ACHN (cell line): ENCODE results near the gene SEL1L2.

Source experiments
- DNase-seq: peaks from one replicate; pipeline ENCODE4 v3.0.0-alpha.2; 2015
- in situ Hi-C: cut with HindIII; loops from 2 replicates; pipeline ENCODE4 v1.10.0; 2017; ENCODE audit warnings: low sequenced_read_pairs, low pct_ligation_motif_present, low pct_unique_long_range_greater_than_20kb

The SEL1L2 gene

DNA sequence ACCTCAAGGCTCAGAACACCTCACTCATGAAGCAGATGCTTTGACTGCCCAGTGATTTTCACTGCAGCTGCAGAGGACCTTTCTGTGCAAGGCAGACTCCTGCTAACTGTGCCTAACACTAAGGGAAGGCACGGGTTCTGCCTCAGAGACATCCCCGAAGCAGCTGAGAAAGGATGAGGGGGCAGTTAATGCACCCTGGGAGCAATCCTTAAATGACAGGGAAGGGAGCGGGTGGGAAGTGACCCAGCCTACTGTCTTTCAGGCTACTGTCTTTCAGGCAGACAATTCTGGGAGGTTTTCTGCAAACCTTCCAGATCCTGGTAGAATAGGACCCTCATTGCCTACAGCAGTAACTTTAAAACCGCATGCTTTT is 150.3 kb downstream of the SEL1L2 start:
- in situ Hi-C loops, result no loop called here
- DNase-seq, result no peak

- peak; percentile 45 for DNase-seq
Measured at GRCh38 chr20:13839421-13840092, 150.9 kb downstream of the SEL1L2 start.

GRCh38 chr20:13838664-13839063 is 151.8 kb downstream of the SEL1L2 start:
- DNase-seq, result no peak
- in situ Hi-C loops, result no loop called here

More at GRCh38 chr20:13839421-13840092, 150.9 kb downstream of the SEL1L2 start:
- in situ Hi-C loops, result no loop called here

GRCh38 chr20:13831476-13831875 is 158.9 kb downstream of the SEL1L2 start:
- in situ Hi-C loops, result no loop called here
- no peak for DNase-seq

DNA sequence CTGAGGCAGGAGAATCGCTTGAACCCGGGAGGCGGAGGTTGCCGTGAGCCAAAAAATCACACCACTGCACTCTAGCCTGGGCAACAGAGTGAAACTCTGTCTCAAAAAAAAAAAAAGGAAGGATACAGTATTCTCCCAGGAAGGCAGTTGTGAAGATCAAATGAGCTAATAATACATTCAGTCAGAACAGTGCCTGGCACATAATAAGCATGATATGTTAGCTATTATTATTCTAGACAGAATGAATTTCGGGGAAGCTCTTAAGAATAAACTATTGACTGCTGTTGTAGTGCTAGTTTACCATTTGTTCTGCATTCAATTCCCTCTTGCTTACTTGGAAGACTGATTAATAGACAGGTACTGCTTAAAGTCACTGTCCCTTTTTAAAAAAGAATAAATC is 164.9 kb downstream of the SEL1L2 start:
- in situ Hi-C loops, result no loop called here
- DNase-seq, result no peak

- in situ Hi-C loops, result no loop called here
- no peak for DNase-seq
Measured at GRCh38 chr20:13824459-13824858, 166.0 kb downstream of the SEL1L2 start.

DNA sequence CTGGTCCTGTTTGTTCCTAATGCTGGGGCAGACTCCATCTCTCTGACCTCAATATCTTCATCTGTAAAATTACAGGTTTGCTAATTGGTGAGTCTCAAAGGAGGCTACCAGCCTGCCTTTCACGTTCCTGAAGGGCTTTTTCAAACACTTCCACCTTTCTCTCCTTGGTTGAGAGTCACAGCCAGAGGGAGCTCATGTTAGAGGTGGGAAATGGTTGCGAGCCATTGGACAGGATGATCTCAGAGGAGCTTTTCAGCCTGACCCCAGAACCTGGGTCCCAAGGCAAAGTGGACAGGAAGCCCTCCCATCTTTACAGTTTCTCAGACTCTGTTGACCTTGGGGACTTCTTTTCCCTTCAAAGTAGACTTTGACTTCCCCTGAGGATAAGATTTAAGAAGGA is 168.0 kb downstream of the SEL1L2 start:
- DNase-seq, result no peak
- in situ Hi-C loops, result no loop called here

DNA sequence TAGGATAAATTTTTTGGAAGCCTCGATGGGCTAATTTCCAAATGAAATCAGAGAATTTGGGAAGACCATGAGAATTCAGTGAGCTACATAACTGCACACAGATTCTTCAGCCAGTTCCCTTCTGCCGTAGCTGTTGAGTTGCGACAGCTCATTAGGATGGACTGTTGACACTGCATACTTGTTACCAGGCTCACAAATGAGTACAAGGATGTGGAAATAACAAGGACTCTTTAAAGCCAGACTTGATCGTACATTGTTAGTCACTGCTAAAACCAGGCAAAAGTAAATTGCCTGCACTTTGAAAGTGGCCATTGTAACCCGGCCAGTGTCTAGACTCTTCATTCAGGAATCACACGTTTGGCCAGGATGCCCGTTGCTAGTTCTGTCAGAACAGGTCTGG is 168.5 kb downstream of the SEL1L2 start:
- no peak for DNase-seq
- in situ Hi-C loops, result no loop called here

GRCh38 chr20:13819885-13820645 is 170.3 kb downstream of the SEL1L2 start:
- in situ Hi-C loops, result no loop called here
- peak; percentile 64 for DNase-seq

DNA sequence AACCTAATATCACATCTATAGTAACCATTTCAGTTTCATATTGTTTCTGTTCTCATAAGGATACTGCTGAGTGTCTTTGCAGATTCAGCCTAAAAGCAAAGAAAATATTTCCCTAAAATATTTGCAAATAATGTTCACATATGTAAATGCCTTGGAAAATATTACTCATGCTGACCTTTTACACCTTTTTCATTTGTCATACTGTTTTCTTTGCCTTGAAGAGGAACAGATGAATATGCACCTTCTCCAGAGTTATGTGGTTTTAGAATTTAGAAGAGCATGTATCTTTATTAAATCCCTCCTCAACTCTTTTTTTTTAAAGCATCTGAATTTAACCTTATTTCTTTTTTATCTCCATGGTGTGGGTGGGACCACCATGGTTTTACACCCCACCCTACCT is 173.1 kb downstream of the SEL1L2 start:
- in situ Hi-C loops, result no loop called here
- DNase-seq, result no peak

DNA sequence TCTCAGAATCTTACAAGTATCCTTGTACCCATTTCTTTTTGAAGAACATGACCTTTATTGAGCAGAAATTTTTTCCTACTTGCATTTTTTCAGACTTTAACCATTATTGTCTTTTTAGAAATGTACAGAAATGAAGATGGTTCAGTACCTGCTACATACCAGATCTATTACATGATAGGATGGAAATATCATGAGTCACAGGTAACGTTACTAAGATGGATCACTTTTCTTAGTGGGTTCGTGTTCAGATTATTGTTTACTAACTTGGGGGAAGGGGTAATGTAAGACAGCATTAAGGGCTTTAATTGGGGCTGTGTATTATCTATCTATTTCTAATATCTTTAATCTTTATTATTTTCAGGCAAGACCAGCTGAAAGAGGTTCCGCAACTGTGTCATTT is 173.7 kb downstream of the SEL1L2 start:
- no peak for DNase-seq
- in situ Hi-C loops, result no loop called here

- DNase-seq, result no peak
- in situ Hi-C loops, result no loop called here
Measured at GRCh38 chr20:13814672-13815071, 175.7 kb downstream of the SEL1L2 start.

DNA sequence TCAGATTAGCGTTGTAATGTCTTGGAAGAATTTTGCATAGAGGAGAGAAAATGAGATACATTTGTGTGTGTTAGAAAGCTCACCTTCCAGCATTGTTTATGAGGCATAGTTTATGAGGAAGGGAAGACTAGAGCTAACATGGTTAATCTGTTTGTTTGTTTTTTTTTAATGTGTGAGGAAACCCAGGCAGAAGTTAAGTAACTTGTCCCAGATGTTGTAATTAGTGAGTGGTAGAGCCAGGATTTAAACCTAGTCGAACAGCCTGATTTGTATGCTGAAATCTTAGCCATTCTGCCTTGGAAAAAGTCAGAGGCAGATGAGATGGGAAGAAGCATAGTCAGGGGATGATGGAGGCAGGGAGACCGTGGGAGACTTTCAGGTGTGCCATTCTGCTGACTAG is 176.5 kb downstream of the SEL1L2 start:
- no peak for DNase-seq
- in situ Hi-C loops, result no loop called here

GRCh38 chr20:13810446-13810845 is 180.0 kb downstream of the SEL1L2 start:
- DNase-seq, result no peak
- in situ Hi-C loops, result no loop called here

DNA sequence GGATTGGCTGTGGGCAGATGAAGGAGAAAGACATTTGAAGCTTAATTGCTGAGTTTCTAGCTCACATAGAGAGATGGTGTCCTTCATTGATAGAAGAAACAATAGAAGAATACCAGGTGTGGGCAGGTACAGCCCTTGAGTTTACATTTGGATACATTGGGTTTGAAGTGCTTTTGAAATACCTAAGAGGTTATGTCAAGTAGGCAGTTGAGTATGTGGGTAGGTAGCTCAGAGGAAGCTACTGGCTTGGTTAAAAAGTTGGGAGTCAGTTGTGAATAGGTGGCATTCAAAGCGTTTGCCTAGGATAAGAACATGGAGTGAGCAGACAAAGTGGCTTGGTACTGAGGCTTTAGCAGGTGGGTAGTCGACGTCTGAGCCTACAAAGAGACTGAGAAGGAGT is 180.6 kb downstream of the SEL1L2 start:
- no peak for DNase-seq
- in situ Hi-C loops, result no loop called here

DNA sequence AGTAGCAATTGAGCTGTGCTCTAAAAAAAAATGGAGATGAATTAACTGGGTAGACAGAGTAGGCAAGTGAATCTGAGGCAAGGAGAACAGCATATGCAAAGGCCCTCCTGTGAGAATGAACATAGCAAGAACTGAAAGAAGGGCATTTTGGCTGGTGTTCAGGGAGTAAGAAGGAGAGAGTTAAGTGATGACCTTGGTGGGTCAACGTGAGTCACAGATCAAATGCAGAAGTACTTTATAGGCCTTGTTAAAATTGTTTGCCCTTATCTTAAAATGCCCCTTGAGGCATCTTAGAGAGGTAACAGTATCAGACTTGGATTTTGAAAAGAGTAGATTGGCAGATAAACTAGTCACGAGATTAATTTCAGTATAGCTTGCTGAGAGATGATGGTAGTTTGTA is 181.0 kb downstream of the SEL1L2 start:
- DNase-seq, result no peak
- in situ Hi-C loops, result no loop called here

- DNase-seq, result peak; percentile 80
- in situ Hi-C loops, result no loop called here
Measured at GRCh38 chr20:13800728-13801134, 189.7 kb downstream of the SEL1L2 start.

DNA sequence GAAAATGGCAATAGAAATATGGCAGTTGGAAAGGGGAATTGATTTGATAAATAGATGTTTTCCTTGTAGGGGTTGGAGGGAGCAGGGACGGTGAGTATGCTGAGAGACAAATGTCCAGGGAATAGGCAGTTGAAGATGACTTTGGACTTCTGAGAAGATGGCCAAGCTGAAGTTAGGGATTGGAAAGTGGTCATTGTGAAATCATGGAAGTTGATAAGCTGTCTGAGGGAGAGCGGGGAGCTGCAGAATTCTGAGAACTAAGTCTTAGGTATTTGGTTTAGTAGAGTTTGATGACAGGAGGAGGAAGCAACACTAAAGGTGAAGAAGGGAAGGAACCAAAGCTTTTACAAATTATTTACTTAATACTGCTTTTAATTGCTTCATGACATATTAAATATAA is 190.4 kb downstream of the SEL1L2 start:
- in situ Hi-C loops, result no loop called here
- DNase-seq, result no peak
